ENCODE data around the gene MLN.
A peak's percentile ranks its signal among the peaks of the same experiment; 100 is the strongest.

The MLN gene

GRCh38 chr6:33755070-33755869, 48.5 kb downstream of the MLN start:
- H3K9me3 ChIP-seq (ENCODE audit: severe bottlenecking): no peaks in the 10 kb centered on the region
- DNase-seq (ENCODE audit: low spot score) (no peak), ATAC-seq (ENCODE audit: low read depth) (no peak)
- peaks cover 34% of the 10 kb centered on the region for H3K4me1 ChIP-seq (ENCODE audit: insufficient read depth, poor library complexity, severe bottlenecking)
- no peaks in the 10 kb centered on the region for H3K27me3 ChIP-seq (ENCODE audit: insufficient read depth, poor library complexity, severe bottlenecking)
- no peak for TF ChIP-seq CTCF (IDR thresholded peaks at IDR 0.05; ENCODE audit: poor library complexity, severe bottlenecking)
- no peak overlapping the region for H3K27ac ChIP-seq (ENCODE audit: poor library complexity, severe bottlenecking)
- no peak overlapping the region for H3K4me3 ChIP-seq (ENCODE audit: severe bottlenecking)
- no peaks in the 10 kb centered on the region for H3K36me3 ChIP-seq (ENCODE audit: low read depth)

- no peak for TF ChIP-seq CTCF (IDR thresholded peaks at IDR 0.05; ENCODE audit: poor library complexity, severe bottlenecking)
- H3K9me3 ChIP-seq (ENCODE audit: severe bottlenecking): no peaks in the 10 kb centered on the region
- H3K4me1 ChIP-seq (ENCODE audit: insufficient read depth, poor library complexity, severe bottlenecking): peaks cover 33% of the 10 kb centered on the region
- no peak overlapping the region for H3K27ac ChIP-seq (ENCODE audit: poor library complexity, severe bottlenecking)
- H3K4me3 ChIP-seq (ENCODE audit: severe bottlenecking): no peak overlapping the region
- ATAC-seq (ENCODE audit: low read depth): no peak
- DNase-seq (ENCODE audit: low spot score): no peak
- no peaks in the 10 kb centered on the region for H3K36me3 ChIP-seq (ENCODE audit: low read depth)
- H3K27me3 ChIP-seq (ENCODE audit: insufficient read depth, poor library complexity, severe bottlenecking): no peaks in the 10 kb centered on the region
These were observed 49.6 kb downstream of the MLN start for GRCh38 chr6:33754222-33754621.

GRCh38 chr6:33752646-33753015, 51.2 kb downstream of the MLN start:
- no peaks in the 10 kb centered on the region for H3K36me3 ChIP-seq (ENCODE audit: low read depth)
- no peak overlapping the region for H3K4me3 ChIP-seq (ENCODE audit: severe bottlenecking)
- ATAC-seq (ENCODE audit: low read depth) (peak; percentile 3; the same call in 2 of the 3 replicates), DNase-seq (ENCODE audit: low spot score) (no peak)
- no peaks in the 10 kb centered on the region for H3K9me3 ChIP-seq (ENCODE audit: severe bottlenecking)
- no peaks in the 10 kb centered on the region for H3K27me3 ChIP-seq (ENCODE audit: insufficient read depth, poor library complexity, severe bottlenecking)
- peaks cover 25% of the 10 kb centered on the region for H3K4me1 ChIP-seq (ENCODE audit: insufficient read depth, poor library complexity, severe bottlenecking)
- no peak for TF ChIP-seq CTCF (IDR thresholded peaks at IDR 0.05; ENCODE audit: poor library complexity, severe bottlenecking)
- peak overlapping the region; percentile 51 for H3K27ac ChIP-seq (ENCODE audit: poor library complexity, severe bottlenecking)

GRCh38 chr6:33751771-33752645, 51.8 kb downstream of the MLN start:
- H3K4me3 ChIP-seq (ENCODE audit: severe bottlenecking): no peak overlapping the region
- no peak for TF ChIP-seq CTCF (IDR thresholded peaks at IDR 0.05; ENCODE audit: poor library complexity, severe bottlenecking)
- peak; percentile 64 for ATAC-seq (ENCODE audit: low read depth)
- H3K9me3 ChIP-seq (ENCODE audit: severe bottlenecking): no peaks in the 10 kb centered on the region
- no peaks in the 10 kb centered on the region for H3K36me3 ChIP-seq (ENCODE audit: low read depth)
- H3K27me3 ChIP-seq (ENCODE audit: insufficient read depth, poor library complexity, severe bottlenecking): no peaks in the 10 kb centered on the region
- peak overlapping the region; percentile 51 for H3K27ac ChIP-seq (ENCODE audit: poor library complexity, severe bottlenecking)
- H3K4me1 ChIP-seq (ENCODE audit: insufficient read depth, poor library complexity, severe bottlenecking): peaks cover 25% of the 10 kb centered on the region
- DNase-seq (ENCODE audit: low spot score): no peak

Measured in RWPE2 (cell line).